ENCODE data around the gene DNAJC24. TPM values are rescaled to one million over a fixed set of nuclear protein-coding genes. Genes with fewer than 3 reads are reported as not detected.

The DNAJC24 gene
- 6.0 and 14.6 TPM in 2 replicates for total RNA-seq

DNA sequence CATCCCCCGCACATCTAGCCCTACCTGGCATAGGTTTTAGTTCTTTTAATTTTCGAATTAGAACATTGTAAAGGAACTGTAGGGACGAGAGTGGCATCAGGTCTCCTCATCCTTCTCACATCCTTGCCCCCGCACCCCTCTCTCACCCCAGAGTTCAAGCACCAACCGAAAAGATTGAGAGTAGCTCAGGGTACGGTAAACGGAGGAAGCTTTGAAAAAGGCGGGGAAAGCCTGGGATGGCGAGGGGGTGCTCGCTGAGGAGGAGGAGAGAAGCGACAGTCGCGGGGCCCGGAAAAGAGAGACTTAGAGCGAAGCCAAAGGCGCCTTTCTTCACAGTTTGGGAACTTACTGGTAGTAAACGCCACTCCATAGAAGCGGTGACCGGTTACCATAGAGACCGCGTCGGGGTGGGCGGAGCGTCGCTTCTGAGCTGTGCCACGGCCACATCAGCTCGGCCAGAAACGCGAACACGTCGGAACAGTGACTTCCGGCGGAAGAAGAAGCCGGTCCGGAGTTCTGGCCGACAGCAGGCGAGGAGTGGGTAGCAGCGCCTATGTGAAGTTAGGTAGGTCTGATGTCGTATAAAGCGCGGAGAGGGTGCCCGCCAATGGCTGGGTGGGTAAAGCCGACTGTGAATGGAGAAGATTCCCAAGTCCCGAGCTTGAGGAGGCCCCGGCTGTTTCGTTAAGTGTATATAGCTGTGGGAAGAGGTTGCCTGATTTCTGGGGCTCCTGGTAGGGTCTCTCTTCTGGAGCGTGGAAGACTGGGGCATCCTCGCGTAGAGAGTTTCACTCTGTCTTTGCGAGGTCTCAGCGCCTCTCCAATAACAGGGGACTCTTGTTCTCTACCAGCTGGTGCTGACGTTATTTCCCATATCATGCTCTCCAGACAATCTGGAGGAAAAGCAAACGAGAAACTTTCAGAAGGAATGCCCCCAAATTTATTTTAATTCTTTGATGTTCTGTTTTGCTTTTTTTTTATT, at the start of gene DNAJC24, which contains the start of gene DCDC1:
Gene DNAJC24, plus strand, starts transcription at position 513 of the 982 bp plus-strand sequence. CDS start 889 bp downstream, outside the sequence.
Gene DCDC1, minus strand, starts transcription at position 392 of the 982 bp plus-strand sequence. CDS start 41,459 bp downstream, outside the sequence.

Other genes starting within 250 kb of the DNAJC24 start
- 0.47 TPM in 1 of 2 replicates, not detected in the other for gene DCDC1, start 121 bp upstream of the DNAJC24 start, total RNA-seq
- 2.0 and 3.7 TPM in 2 replicates for gene IMMP1L, start 139.8 kb downstream of the DNAJC24 start, total RNA-seq
- 16.7 and 22.9 TPM in 2 replicates for gene ELP4, start 139.9 kb downstream of the DNAJC24 start, total RNA-seq

Measured in pericardium fibroblast (primary cell).